Naive thymus-derived CD4-positive, alpha-beta T cell (primary cell): Measurements from ENCODE around the gene NAPEPLD. TPM values are rescaled to one million over a fixed set of nuclear protein-coding genes. Genes with fewer than 3 reads are reported as not detected.
"Not testable (repeated sequence)": the region's sequence is repeated elsewhere in the genome, so short reads cannot be mapped to it uniquely, and the experiment has no call there.

Experiments
- ATAC-seq: fragments of 150-1000 bp; cut with Tn5 transposase; 2 replicates; pipeline ENCODE4 v1.10.0; 2021; ENCODE audit warnings: mild to moderate bottlenecking, moderate library complexity
- CTCF ChIA-PET: fragments of 350-600 bp; sonication (Branson Sonifier 250); formaldehyde crosslinking; loops from one replicate; lab custom pipeline; 2021; ENCODE audit warnings: antibody characterized with exemption; lab: Charles Lee
- POLR2A ChIA-PET: fragments of 350-600 bp; sonication (Branson Sonifier 250); formaldehyde crosslinking; loops from one replicate; lab custom pipeline; 2021; ENCODE audit warnings: antibody characterized with exemption, inconsistent platforms; lab: Charles Lee
- DNase-seq, 9 donors: peaks; one replicate each; pipeline versions ENCODE4 v3.0.0 to v3.0.0-alpha.2; 2020 to 2022; ENCODE audit warnings: mixed read lengths in 1 of 9
- H3K27ac ChIP-seq: one replicate; pipeline ENCODE4 v1.7.0; 2013; ENCODE audit warnings: mild to moderate bottlenecking, low read depth, low read length, moderate library complexity
- H3K27me3 ChIP-seq, 2 donors: one replicate each; pipeline ENCODE4 v1.7.0; 2013; ENCODE audit warnings: low read length in 2 of 2, mild to moderate bottlenecking in 2 of 2, moderate library complexity in 2 of 2; ENCODE audit not compliant: control insufficient read depth in 2 of 2, insufficient read depth in 2 of 2
- H3K36me3 ChIP-seq, 3 experiments: 1 replicate in 2 of 3; 2 replicates in 1 of 3; pipeline ENCODE4 v1.7.0; 2013; ENCODE audit warnings: low read length in 3 of 3, mild to moderate bottlenecking in 3 of 3, moderate library complexity in 1 of 3; ENCODE audit not compliant: insufficient read depth in 3 of 3, control insufficient read depth in 2 of 3
- H3K4me1 ChIP-seq, 2 donors: one replicate each; pipeline ENCODE4 v1.7.0; 2013; ENCODE audit warnings: low read length in 2 of 2, mild to moderate bottlenecking in 2 of 2, moderate library complexity in 1 of 2; ENCODE audit not compliant: control insufficient read depth in 2 of 2, insufficient read depth in 2 of 2
- H3K4me3 ChIP-seq: 2 replicates; pipeline ENCODE4 v1.7.0; 2013; ENCODE audit warnings: mild to moderate bottlenecking, low read length
- H3K9me3 ChIP-seq, 3 experiments: 1 replicate in 2 of 3; 2 replicates in 1 of 3; pipeline ENCODE4 v1.7.0; 2013; ENCODE audit warnings: low read length in 3 of 3; ENCODE audit not compliant: control insufficient read depth in 2 of 3
- H3K27ac Mint-ChIP-seq, 9 donors: one replicate each; pipeline ENCODE4 v1.8.0; 2020 to 2022; ENCODE audit warnings: mixed read lengths in 9 of 9, mild to moderate bottlenecking in 8 of 9, moderate library complexity in 5 of 9, inconsistent platforms in 2 of 9
- H3K27me3 Mint-ChIP-seq, 5 donors: one replicate each; pipeline ENCODE4 v1.8.0; 2021 to 2022; ENCODE audit warnings: mixed read lengths in 5 of 5, mild to moderate bottlenecking in 1 of 5
- H3K36me3 Mint-ChIP-seq, 5 donors: one replicate each; pipeline ENCODE4 v1.8.0; 2020 to 2022; ENCODE audit warnings: mixed read lengths in 5 of 5, mild to moderate bottlenecking in 3 of 5, inconsistent platforms in 1 of 5
- H3K4me1 Mint-ChIP-seq, 7 donors: one replicate each; pipeline ENCODE4 v1.8.0; 2020 to 2022; ENCODE audit warnings: mixed read lengths in 7 of 7, mild to moderate bottlenecking in 3 of 7, inconsistent platforms in 1 of 7
- H3K4me3 Mint-ChIP-seq, 10 donors: one replicate each; pipeline ENCODE4 v1.8.0; 2020 to 2022; ENCODE audit warnings: mild to moderate bottlenecking in 10 of 10, mixed read lengths in 10 of 10, moderate library complexity in 6 of 10, inconsistent platforms in 2 of 10
- H3K9me3 Mint-ChIP-seq, 11 donors: one replicate each; pipeline ENCODE4 v1.8.0; 2020 to 2022; ENCODE audit warnings: mixed read lengths in 11 of 11, mild to moderate bottlenecking in 4 of 11, inconsistent platforms in 1 of 11, moderate library complexity in 1 of 11
- intact Hi-C, 2 donors: fragments of 100-400 bp; cut with micrococcal nuclease; formaldehyde crosslinking; loops; one replicate each; pipeline ENCODE4 v1.15.1; 2023
- polyA plus RNA-seq, 2 donors: library from polyadenylated mRNA; unstranded; fragments of 300-500 nt; fragmentation: Illumina TruSeq; gene quantifications; one replicate each; pipeline ENCODE4 v1.2.3, GENCODE V29; 2021
- total RNA-seq, 6 experiments: library from RNA in 5 of 6; stranded (reverse) in 5 of 6; gene quantifications; 1 replicate in 5 of 6; 2 replicates in 1 of 6; pipeline ENCODE4 v1.2.3 and lab custom pipeline; 2021 to 2026

Gene NAPEPLD
- total RNA-seq (10 to 100 TPM in 3 of 5 experiments, 1 to 10 TPM in 2; 2.9 to 19.7 (median 14.0) TPM), polyA plus RNA-seq (1 to 10 TPM; 8.4 to 9.9 TPM), total RNA-seq (lab: John Stamatoyannopoulos, UW) (7.9 reads per million, percentile 32 among the genes with 10 or more reads in this experiment)

DNA sequence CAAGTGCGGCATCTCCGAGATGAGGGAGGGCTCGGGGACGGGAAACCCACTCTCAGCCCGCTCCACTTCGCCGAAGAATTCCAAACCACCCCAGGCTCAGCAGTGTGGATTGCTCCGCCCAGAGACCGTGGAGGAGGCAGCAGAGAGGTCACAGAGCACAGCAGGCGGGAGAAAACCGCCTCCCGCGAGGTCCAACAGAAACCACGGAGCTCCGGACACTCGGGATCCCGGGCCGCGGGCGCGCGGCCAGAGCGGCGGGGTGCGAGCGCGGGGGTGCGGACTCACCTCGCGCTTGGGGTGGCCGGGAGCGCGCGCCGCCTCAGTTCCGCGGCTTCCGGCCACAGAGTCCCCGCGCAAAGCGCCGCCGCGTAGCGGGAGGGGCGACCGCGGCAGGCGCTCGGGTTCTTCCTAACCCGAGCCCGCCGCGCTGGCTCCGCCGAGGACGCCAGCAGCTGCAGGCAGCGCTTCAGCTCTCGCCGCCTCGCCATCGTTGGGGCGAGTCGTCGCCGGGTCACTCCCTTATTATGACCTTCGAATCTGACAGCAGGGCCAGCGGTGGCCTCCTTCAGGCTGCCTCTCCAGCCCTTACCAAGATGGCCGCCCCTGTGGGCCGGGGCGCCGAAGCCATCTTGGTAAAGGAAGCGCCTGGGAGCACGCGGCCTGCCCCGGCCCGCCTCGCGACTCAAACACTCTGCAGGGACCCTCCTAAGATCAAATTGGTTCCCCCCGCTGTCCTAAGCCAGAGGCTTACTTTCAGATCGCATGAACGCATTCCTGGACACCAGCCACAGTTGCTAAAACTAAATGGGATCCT lies at the start of gene NAPEPLD:
TSS of gene NAPEPLD (minus strand) at position 106 of the 814 bp plus-strand sequence. CDS start 20,323 bp downstream, outside the sequence.
- intact Hi-C loops = loop anchor here (1.0 to 5.0 kb wide), 8 partner anchors 75 to 1060 kb away; partner anchors contain the start of genes FAM185A (in 2 of the 2), FBXL13 (in 2 of the 2), PSMC2 (in 2 of the 2) and ORC5 (in 1 of the 2)
- Histone ChIP-seq H3K27ac (peak within 1 kb of the TSS; percentile 84), H3K4me1 (peaks cover 0 to 23% of the 10 kb centered on the region in 2 donors), H3K4me3 (peak within 1 kb of the TSS; percentile 87), H3K27me3 (no peaks in the 10 kb centered on the region), H3K36me3 (peaks cover 0 to 4% (median 0%) of the 10 kb centered on the region in 3 experiments), H3K9me3 (no peaks in the 10 kb centered on the region)
- DNase-seq (peak; percentile 61 to 87 (median 83)), ATAC-seq (peak; percentile 93)
- peaks cover 0 to 9% (median 0%) of the 10 kb centered on the region in 5 donors for H3K36me3 Mint-ChIP-seq
- H3K27ac Mint-ChIP-seq = peak within 1 kb of the TSS; percentile 91 to 99 (median 97)
- H3K4me3 Mint-ChIP-seq = peak within 1 kb of the TSS; percentile 91 to 99 (median 97)
- peaks cover 19 to 49% (median 46%) of the 10 kb centered on the region in 7 donors for H3K4me1 Mint-ChIP-seq
- CTCF ChIA-PET = interaction anchor here (0.7 to 0.9 kb wide), 2 partner anchors 13 to 74 kb away, joined by 3 read pairs; no protein-coding TSS in a partner anchor
- POLR2A ChIA-PET = interaction anchor here (0.8 to 2.0 kb wide), 5 partner anchors 13 to 1865 kb away, joined by 3 to 16 read pairs (median 3); partner anchors contain the start of genes ARMC10, FBXL13 and KMT2E
- H3K27me3 Mint-ChIP-seq = no peaks in the 10 kb centered on the region
- peaks cover 0 to 4% (median 0%) of the 10 kb centered on the region in 11 donors for H3K9me3 Mint-ChIP-seq

DNA sequence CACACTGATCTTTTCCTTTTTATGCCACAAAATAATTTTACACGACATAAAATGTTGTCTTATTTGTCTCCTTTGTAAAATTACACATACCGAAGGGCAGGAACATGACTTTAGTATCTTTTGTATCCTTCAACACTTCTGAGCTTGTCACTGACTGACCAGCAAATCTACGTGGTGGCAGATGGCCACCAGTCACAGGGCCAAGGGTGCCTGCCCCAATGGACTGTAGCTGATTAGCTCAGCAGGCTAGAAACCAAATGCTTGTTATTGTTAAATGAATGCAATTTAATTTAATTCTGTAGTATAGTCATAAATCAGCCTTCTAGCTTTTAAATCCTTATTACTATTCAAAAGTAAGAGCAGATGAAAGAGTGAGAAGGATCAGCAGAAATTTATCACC lies 49.2 kb upstream of the NAPEPLD start:
- H3K4me3 ChIP-seq, H3K36me3 ChIP-seq, H3K9me3 Mint-ChIP-seq, H3K9me3 ChIP-seq, H3K27me3 ChIP-seq, DNase-seq, H3K27ac ChIP-seq, intact Hi-C loops, H3K27ac Mint-ChIP-seq, POLR2A ChIA-PET, H3K4me1 ChIP-seq, H3K36me3 Mint-ChIP-seq, CTCF ChIA-PET, H3K4me1 Mint-ChIP-seq, ATAC-seq, H3K4me3 Mint-ChIP-seq: not testable (repeated sequence)
- H3K27me3 Mint-ChIP-seq = peaks cover 0 to 11% (median 0%) of the 10 kb centered on the region in 5 donors

DNA sequence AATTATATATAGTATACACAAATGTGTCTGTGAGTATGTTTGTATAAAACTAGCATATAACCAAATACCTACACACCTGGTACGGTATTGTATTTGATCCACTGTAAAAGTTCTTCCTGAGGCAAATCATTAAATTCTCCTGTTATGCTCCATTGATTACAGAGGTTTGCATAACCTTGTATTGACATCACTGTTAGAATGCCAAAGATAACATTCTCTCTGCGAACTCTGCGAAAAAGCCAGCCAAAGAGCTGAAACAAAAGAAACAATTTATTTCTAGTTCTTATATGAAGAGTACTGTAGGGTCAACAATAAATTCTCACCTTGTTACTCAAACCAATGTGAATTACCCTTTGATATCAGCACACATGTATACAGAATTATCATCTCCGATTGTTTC lies 46.5 kb upstream of the NAPEPLD start:
- H3K27me3 ChIP-seq, H3K4me1 Mint-ChIP-seq, H3K36me3 ChIP-seq, intact Hi-C loops, H3K4me1 ChIP-seq, H3K4me3 ChIP-seq, CTCF ChIA-PET, H3K9me3 ChIP-seq, DNase-seq, H3K9me3 Mint-ChIP-seq, H3K36me3 Mint-ChIP-seq, POLR2A ChIA-PET, H3K4me3 Mint-ChIP-seq, H3K27ac Mint-ChIP-seq, ATAC-seq, H3K27ac ChIP-seq: not testable (repeated sequence)
- H3K27me3 Mint-ChIP-seq = peaks cover 0 to 32% (median 0%) of the 10 kb centered on the region in 5 donors

DNA sequence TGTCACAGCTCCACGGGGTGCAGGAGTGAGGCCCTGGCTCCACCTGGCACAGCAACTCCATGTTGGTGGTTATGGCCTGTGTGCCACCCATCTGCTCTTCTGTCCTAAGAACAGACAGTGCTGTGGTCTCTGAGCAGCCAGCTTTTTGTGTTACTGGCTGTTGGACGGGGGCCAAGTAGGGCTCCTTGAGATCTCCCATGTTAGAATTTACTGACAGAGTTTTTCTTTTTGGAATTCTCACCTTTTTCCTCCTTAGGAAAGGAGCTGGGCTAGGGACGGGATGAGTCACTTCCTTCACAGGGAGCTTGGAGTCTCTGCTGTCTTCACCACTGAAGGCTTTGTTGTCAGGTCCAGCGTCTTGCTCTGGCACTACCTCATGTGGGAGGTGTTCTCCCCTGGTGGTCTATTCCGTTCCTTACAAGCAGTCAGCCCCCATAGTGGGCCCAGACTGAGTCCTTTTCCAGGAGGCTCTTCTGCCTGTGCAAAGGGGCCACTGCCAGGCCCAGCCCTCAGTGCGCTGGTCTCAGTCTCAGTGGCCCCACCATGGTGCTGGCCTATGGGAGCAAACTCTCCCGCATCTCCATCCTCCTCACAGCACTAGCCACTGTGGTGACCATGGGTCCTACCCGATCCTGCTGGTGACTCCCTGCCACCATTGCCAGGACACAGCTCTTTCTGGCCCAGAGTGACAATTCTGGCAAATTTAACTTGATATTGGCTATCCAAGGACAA lies 23.7 kb upstream of the NAPEPLD start:
- H3K4me3 Mint-ChIP-seq, H3K27me3 ChIP-seq, H3K27ac ChIP-seq, H3K4me3 ChIP-seq, H3K4me1 ChIP-seq, H3K27ac Mint-ChIP-seq, H3K36me3 ChIP-seq, H3K27me3 Mint-ChIP-seq, H3K4me1 Mint-ChIP-seq, H3K9me3 Mint-ChIP-seq, DNase-seq, POLR2A ChIA-PET, intact Hi-C loops, H3K9me3 ChIP-seq, CTCF ChIA-PET, H3K36me3 Mint-ChIP-seq: not testable (repeated sequence)
- ATAC-seq = peak; percentile 34

DNA sequence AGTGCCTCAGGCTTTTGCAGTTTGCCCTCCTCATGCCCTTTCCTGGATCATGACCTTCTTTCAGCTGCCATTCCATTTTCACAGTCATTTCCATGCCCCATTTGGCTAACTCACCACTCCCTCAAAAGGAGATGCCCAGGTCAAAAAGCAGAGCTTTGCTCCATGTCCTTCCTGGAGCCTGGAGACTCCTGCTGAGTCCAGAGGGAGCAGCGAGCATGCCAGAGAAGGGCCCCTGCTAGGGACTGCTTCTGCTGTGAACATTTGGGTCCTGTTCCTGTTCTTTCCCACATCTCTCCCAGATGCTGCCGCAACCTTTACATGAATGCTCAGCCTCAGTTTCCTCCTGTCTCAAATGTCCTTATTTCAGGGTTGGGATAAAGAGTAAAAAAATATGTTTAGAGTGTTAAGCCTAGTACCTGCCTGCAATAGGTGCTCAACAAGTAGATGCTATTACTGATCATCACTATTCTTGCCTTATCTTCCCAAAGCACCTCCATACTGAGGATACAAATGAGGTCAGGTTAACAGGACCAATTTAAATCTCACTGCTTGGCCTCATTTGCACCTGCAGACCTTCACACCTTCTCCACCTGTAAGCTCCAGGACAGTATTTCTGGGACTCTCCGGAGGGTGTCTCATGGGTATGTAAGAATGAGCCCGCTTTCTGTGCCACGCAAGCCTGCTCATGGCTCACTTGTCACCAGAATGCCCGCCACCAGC lies 23.0 kb upstream of the NAPEPLD start:
- POLR2A ChIA-PET, intact Hi-C loops, H3K9me3 ChIP-seq, ATAC-seq, H3K36me3 Mint-ChIP-seq, H3K4me3 Mint-ChIP-seq, H3K36me3 ChIP-seq, H3K4me3 ChIP-seq, CTCF ChIA-PET, H3K27me3 Mint-ChIP-seq, H3K27me3 ChIP-seq, H3K4me1 Mint-ChIP-seq, H3K27ac ChIP-seq, H3K4me1 ChIP-seq, DNase-seq, H3K9me3 Mint-ChIP-seq: not testable (repeated sequence)
- peak overlapping the region in 1 of 9 donors; percentile 26 for H3K27ac Mint-ChIP-seq

DNA sequence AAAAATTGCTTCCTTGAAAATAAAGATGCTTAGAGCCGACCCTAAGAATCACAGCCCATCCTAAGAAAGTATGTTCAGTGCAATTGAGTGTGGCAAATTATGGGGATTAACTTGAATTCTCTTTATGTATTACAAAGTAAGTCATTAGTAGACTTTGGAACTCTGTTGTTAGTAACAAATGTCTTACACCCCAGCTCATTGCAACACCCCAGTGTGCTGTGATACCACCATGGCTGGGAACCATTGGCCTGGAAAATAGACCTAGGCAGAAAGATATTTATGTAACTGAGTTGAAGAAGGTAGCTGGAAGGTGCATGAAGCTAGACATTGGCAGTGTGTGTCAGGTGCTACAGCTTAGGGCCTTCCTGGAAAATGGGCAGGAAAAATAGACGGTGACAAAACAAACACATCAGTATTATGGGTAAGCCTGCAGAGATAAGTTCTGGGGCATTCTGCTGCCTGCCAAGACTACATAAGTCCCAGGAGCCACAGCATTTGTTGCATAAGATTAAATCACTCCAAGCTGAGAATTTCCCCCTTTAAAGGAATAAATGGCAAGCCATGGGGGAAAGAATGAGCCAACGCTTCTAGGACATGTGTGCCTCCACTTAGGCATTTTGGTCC lies 18.1 kb upstream of the NAPEPLD start:
- H3K4me1 Mint-ChIP-seq, H3K9me3 ChIP-seq, H3K9me3 Mint-ChIP-seq, H3K36me3 Mint-ChIP-seq, H3K4me3 ChIP-seq, H3K27ac Mint-ChIP-seq, POLR2A ChIA-PET, intact Hi-C loops, H3K4me3 Mint-ChIP-seq, H3K27me3 ChIP-seq, H3K27ac ChIP-seq, H3K36me3 ChIP-seq, ATAC-seq, DNase-seq, H3K4me1 ChIP-seq, CTCF ChIA-PET: not testable (repeated sequence)
- peaks cover 0 to 16% (median 4%) of the 10 kb centered on the region in 5 donors for H3K27me3 Mint-ChIP-seq
